Sigmoid colon (tissue), 7 donors: ENCODE results near the gene PDE5A. TPM values are rescaled to one million over a fixed set of nuclear protein-coding genes. Genes with fewer than 3 reads are reported as not detected.

Experiments used
- DNase-seq: peaks from one replicate; pipeline ENCODE4 v3.0.0-alpha.2; 2019
- H3K27ac ChIP-seq, 4 donors: fragments of 200-600 bp; sonication (generic); one replicate each; pipeline ENCODE4 v1.5.1; 2016 to 2019; ENCODE audit warnings: mild to moderate bottlenecking in 1 of 4
- H3K27me3 ChIP-seq, 3 donors: fragments of 200-600 bp; sonication (generic); one replicate each; pipeline ENCODE4 v1.5.1; 2019; ENCODE audit warnings: mild to moderate bottlenecking in 1 of 3
- H3K36me3 ChIP-seq, 4 donors: fragments of 200-600 bp; sonication (generic); one replicate each; pipeline ENCODE4 v1.5.1; 2016 to 2019
- H3K4me1 ChIP-seq, 4 donors: fragments of 200-600 bp; sonication (generic); one replicate each; pipeline ENCODE4 v1.5.1; 2017 to 2019
- H3K4me3 ChIP-seq, 4 donors: fragments of 200-600 bp; sonication (generic); one replicate each; pipeline ENCODE4 v1.5.1; 2017 to 2019; ENCODE audit warnings: mild to moderate bottlenecking in 2 of 4, moderate library complexity in 1 of 4
- H3K9me3 ChIP-seq, 4 donors: fragments of 200-600 bp in 3 of 4; sonication (generic) in 3 of 4; one replicate each; pipeline versions ENCODE4 v1.5.1 to v1.6.1; 2013 to 2019
- CTCF ChIP-seq, 4 experiments: fragments of 450-650 bp in 3 of 4; fragments of 200-600 bp in 1 of 4; IDR thresholded peaks; one replicate each; pipeline ENCODE4 v1.5.1; 2016 to 2019; ENCODE audit warnings: antibody characterized with exemption in 4 of 4, mild to moderate bottlenecking in 3 of 4, moderate library complexity in 2 of 4
- EP300 ChIP-seq, 4 donors: sonication (generic); formaldehyde crosslinking; IDR thresholded peaks; one replicate each; pipeline ENCODE4 v1.6.1; 2017; ENCODE audit warnings: antibody characterized with exemption in 4 of 4
- POLR2A ChIP-seq, 2 donors: fragments of 450-650 bp; IDR thresholded peaks; one replicate each; pipeline ENCODE4 v1.6.1; 2016; ENCODE audit warnings: antibody characterized with exemption in 2 of 2, mild to moderate bottlenecking in 2 of 2, moderate library complexity in 2 of 2
- POLR2AphosphoS5 ChIP-seq, 4 donors: sonication (generic); formaldehyde crosslinking; IDR thresholded peaks; one replicate each; pipeline ENCODE4 v1.6.1; 2017; ENCODE audit warnings: antibody characterized with exemption in 4 of 4
- WGBS, 2 donors: extraction: QIAGEN DNeasy Blood & Tissue Kit; methylation state at CpG; one replicate each; pipeline ENCODE4 v1.1.7; 2013; 5-methylcytosine and 5-hydroxymethylcytosine counted together
- intact Hi-C: fragments of 100-400 bp; cut with DNase I; formaldehyde crosslinking; loops from one replicate; pipeline ENCODE4 v1.15.1; 2023
- polyA plus RNA-seq, 3 donors: library from polyadenylated mRNA; stranded (reverse); fragments of 200-250 nt; gene quantifications; one replicate each; pipeline ENCODE4 v1.2.3, GENCODE V29; 2013
- total RNA-seq, 4 donors: library from RNA; depleted of rRNA; stranded (reverse); fragments of >200 nt; gene quantifications; one replicate each; pipeline ENCODE4 v1.1.0, GENCODE V29; 2016
- donor health status: healthy with polysubstance abuse.
- donor health status: Bipolar disorder and iron deficiency.
- donor health status: healthy.

Gene PDE5A
- total and polyA plus RNA-seq, 7 donors, result 5.5 to 209 (median 138) TPM

DNA sequence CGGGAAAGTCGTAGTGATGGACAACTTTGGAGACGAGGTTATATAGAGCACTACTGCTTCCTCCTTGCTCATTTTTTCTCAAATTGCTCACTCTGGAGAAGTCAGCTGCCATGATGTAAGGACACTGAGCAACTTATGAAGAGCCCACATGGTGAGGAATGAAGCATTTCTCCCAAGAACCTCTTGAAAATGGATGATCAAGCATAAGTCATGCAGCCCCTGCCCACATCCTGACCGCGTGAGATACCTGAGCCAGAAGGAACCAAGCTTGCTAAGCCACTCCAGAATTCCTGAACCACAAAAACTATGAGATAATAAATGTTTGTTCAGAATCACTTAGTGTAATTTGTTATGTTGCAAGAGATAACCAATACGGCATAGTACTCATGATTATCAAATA, 42.8 kb downstream of the PDE5A start:
- TF ChIP-seq EP300 (IDR thresholded peaks at IDR 0.05), result no peak
- no peak for TF ChIP-seq POLR2A (IDR thresholded peaks at IDR 0.05)
- TF ChIP-seq CTCF (IDR thresholded peaks at IDR 0.05), result no peak
- TF ChIP-seq POLR2AphosphoS5 (IDR thresholded peaks at IDR 0.05), result no peak
- no peaks in the 10 kb centered on the region for H3K27me3 ChIP-seq
- WGBS, 2 donors, result 95 to 98% methylated on average over 6 of the region's 6 CpGs
- H3K9me3 ChIP-seq, result no peaks in the 10 kb centered on the region
- H3K4me1 ChIP-seq, result peaks cover 0 to 52% (median 40%) of the 10 kb centered on the region in 4 donors
- no peak for DNase-seq
- H3K27ac ChIP-seq, result peak overlapping the region in 1 of 4 donors; percentile 6
- intact Hi-C loops, result no loop called here
- peaks cover 0 to 31% (median 3%) of the 10 kb centered on the region in 4 donors for H3K36me3 ChIP-seq
- no peak overlapping the region for H3K4me3 ChIP-seq

DNA sequence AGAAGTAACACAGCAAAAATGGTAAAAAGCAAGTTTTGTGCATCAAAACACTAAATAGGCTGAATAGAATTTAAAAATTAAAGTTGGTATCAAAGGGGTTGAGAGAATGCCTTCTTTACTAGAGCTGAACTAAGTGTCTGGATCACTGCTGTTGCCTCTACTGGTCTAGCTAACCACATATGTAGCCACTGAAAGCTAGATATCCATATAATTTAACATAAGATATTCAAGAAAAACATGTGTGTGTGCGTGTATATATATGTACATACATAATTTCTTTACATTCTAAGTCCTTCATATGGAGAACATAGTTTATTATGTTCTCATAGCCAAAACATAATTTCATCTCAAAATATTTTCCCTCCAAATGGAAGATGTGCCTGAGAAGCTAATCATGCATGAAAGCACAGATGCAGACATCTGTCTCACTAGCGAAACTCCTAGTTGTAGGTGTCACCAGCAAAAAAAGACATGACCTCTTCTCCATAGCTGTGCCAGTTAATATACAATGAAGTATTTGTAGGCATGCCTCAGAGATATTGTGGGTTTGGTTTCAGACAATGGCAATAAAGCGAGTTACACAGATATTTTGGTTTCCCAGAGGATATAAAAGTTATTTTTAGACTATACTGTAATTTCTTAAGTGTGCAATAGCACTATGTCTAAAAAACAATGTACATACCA, 47.3 kb downstream of the PDE5A start:
- intact Hi-C loops, result no loop called here
- H3K27me3 ChIP-seq, result no peaks in the 10 kb centered on the region
- TF ChIP-seq POLR2AphosphoS5 (IDR thresholded peaks at IDR 0.05) (no peak), POLR2A (IDR thresholded peaks at IDR 0.05) (no peak), EP300 (IDR thresholded peaks at IDR 0.05) (no peak), CTCF (IDR thresholded peaks at IDR 0.05) (no peak)
- WGBS, 2 donors, result 39 to 81% methylated on average over 3 of the region's 3 CpGs
- DNase-seq, result no peak
- no peaks in the 10 kb centered on the region for H3K9me3 ChIP-seq
- no peak overlapping the region for H3K4me3 ChIP-seq
- H3K4me1 ChIP-seq, result peaks cover 0 to 32% (median 26%) of the 10 kb centered on the region in 4 donors
- peak overlapping the region; percentile 49 to 67 (median 62) for H3K27ac ChIP-seq
- H3K36me3 ChIP-seq, result peaks cover 0 to 31% (median 3%) of the 10 kb centered on the region in 4 donors

DNA sequence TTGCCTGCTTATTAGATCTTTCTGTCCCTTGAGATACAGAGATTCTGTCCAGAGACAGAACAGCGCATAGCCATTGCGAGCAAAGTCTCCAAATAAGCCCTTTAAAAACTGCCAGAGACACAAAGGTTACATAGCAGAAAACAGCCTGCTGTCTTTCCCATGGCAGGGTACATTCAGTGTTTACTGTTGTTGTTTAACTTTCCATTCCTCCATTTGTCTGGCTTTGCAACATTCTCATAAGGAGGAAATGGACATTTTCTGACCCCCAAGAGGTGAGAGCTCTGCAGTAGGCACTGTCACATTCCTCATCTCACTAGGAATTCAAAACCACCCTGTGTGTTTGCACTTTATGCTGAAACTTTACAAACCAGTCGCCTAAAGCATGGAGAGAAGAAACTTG, 48.3 kb downstream of the PDE5A start:
- intact Hi-C loops, result no loop called here

GRCh38 chr4:119579823-119580222, 48.8 kb downstream of the PDE5A start:
- 83% methylated on average over 5 of the region's 5 CpGs for WGBS, 2 donors

More for the DNA sequence above, 48.3 kb downstream of the PDE5A start:
- Histone ChIP-seq H3K9me3 (no peaks in the 10 kb centered on the region), H3K4me1 (peaks cover 0 to 32% (median 26%) of the 10 kb centered on the region in 4 donors), H3K27ac (peak overlapping the region; percentile 49 to 67 (median 62)), H3K4me3 (no peak overlapping the region), H3K27me3 (no peaks in the 10 kb centered on the region), H3K36me3 (peaks cover 0 to 31% (median 3%) of the 10 kb centered on the region in 4 donors)
- TF ChIP-seq POLR2AphosphoS5 (IDR thresholded peaks at IDR 0.05) (no peak), EP300 (IDR thresholded peaks at IDR 0.05) (no peak), CTCF (IDR thresholded peaks at IDR 0.05) (no peak), POLR2A (IDR thresholded peaks at IDR 0.05) (no peak)
- WGBS, 2 donors, result 79 to 85% methylated on average over 3 of the region's 3 CpGs
- DNase-seq, result no peak

More at GRCh38 chr4:119579823-119580222, 48.8 kb downstream of the PDE5A start:
- TF ChIP-seq EP300 (IDR thresholded peaks at IDR 0.05), result no peak
- TF ChIP-seq CTCF (IDR thresholded peaks at IDR 0.05), result no peak
- TF ChIP-seq POLR2AphosphoS5 (IDR thresholded peaks at IDR 0.05), result no peak
- TF ChIP-seq POLR2A (IDR thresholded peaks at IDR 0.05), result no peak
- Histone ChIP-seq H3K36me3 (peaks cover 0 to 31% (median 3%) of the 10 kb centered on the region in 4 donors), H3K9me3 (no peaks in the 10 kb centered on the region), H3K27ac (peak overlapping the region; percentile 49 to 67 (median 62)), H3K4me3 (no peak overlapping the region), H3K4me1 (peaks cover 0 to 32% (median 26%) of the 10 kb centered on the region in 4 donors), H3K27me3 (no peaks in the 10 kb centered on the region)
- DNase-seq, result no peak
- intact Hi-C loops, result no loop called here
